GM12878 (cell line): ENCODE results near the gene DRC1. TPM values are rescaled to one million over a fixed set of nuclear protein-coding genes. Genes with fewer than 3 reads are reported as not detected.

Experiments used
- ATAC-seq: fragments of 200-7000 bp; cut with Tn5 transposase; 3 replicates; pipeline ENCODE4 v1.9.1; 2020; ENCODE audit warnings: mild to moderate bottlenecking, moderate library complexity
- BruUV-seq: library from RNA; stranded (reverse); fragments of 400-500 nt; replicated peaks from 2 replicates; lab custom pipeline; 2021; lab: Mats Ljungman, UMichigan
- CTCF ChIA-PET: fragments of 300-600 bp; sonication (Branson Sonifier 250); formaldehyde crosslinking; extraction: SDS; loops from one replicate; lab custom pipeline; 2021; ENCODE audit warnings: inconsistent platforms; lab: Yijun Ruan, JAX
- POLR2A ChIA-PET: fragments of 350-600 bp; formaldehyde crosslinking; extraction: SDS; loops from one replicate; lab custom pipeline; 2021; ENCODE audit warnings: inconsistent platforms; lab: Charles Lee
- RAD21 ChIA-PET: fragments of 300-600 bp; sonication (Branson Sonifier 250); formaldehyde crosslinking; loops from one replicate; lab custom pipeline; 2023; ENCODE audit warnings: antibody characterized with exemption; ENCODE audit not compliant: unreplicated experiment; lab: Charles Lee
- SMC1A ChIA-PET: fragments of 300-600 bp; sonication (Branson Sonifier 250); formaldehyde crosslinking; loops from one replicate; lab custom pipeline; 2023; ENCODE audit not compliant: unreplicated experiment, uncharacterized antibody; lab: Charles Lee
- DNase-seq: peaks from one replicate; pipeline ENCODE4 v3.0.0-alpha.2; 2011; ENCODE audit warnings: low read depth, low spot score
- FAIRE-seq: peaks from 3 replicates; lab custom pipeline; 2011; peaks lifted over from hg19 to GRCh38; lab: Jason Lieb, UNC
- H2AFZ ChIP-seq: 2 replicates; pipeline ENCODE4 v1.6.0; 2011; ENCODE audit warnings: low read depth, low read length, control low read depth; ENCODE audit not compliant: control insufficient read depth
- H3K27ac ChIP-seq: 2 replicates; pipeline ENCODE4 v1.5.1; 2011; ENCODE audit warnings: control low read depth; ENCODE audit not compliant: control insufficient read depth, insufficient read depth
- H3K27me3 ChIP-seq, 2 experiments: replicated peaks in 1 of 2; 2 replicates each; pipeline versions ENCODE4 v1.6.0 to v1.6.1; 2011; ENCODE audit warnings: low read length in 1 of 2; ENCODE audit not compliant: control insufficient read depth in 2 of 2, insufficient read depth in 2 of 2
- H3K36me3 ChIP-seq, 2 experiments: 2 replicates each; pipeline ENCODE4 v1.5.1; 2011; ENCODE audit warnings: low read length in 1 of 2; ENCODE audit not compliant: control insufficient read depth in 2 of 2, insufficient read depth in 2 of 2
- H3K4me1 ChIP-seq: 2 replicates; pipeline ENCODE4 v1.6.1; 2011; ENCODE audit warnings: mild to moderate bottlenecking, low read length, moderate library complexity, mixed read lengths; ENCODE audit not compliant: control insufficient read depth, insufficient read depth
- H3K4me2 ChIP-seq: 2 replicates; pipeline ENCODE4 v1.6.0; 2011; ENCODE audit warnings: control low read depth; ENCODE audit not compliant: control insufficient read depth, insufficient read depth
- H3K4me3 ChIP-seq: fragments of 200-600 bp; sonication (generic); 2 replicates; pipeline ENCODE4 v1.5.1; 2016
- H3K79me2 ChIP-seq: 2 replicates; pipeline ENCODE4 v1.6.0; 2011; ENCODE audit warnings: low read length; ENCODE audit not compliant: control insufficient read depth, insufficient read depth
- H3K9ac ChIP-seq: 2 replicates; pipeline ENCODE4 v1.8.0; 2011; ENCODE audit warnings: low read length, control low read depth, mixed read lengths; ENCODE audit not compliant: control insufficient read depth, insufficient read depth
- H3K9me3 ChIP-seq: replicated peaks from 3 replicates; pipeline ENCODE4 v1.5.1; 2011; ENCODE audit warnings: mild to moderate bottlenecking, low read length; ENCODE audit not compliant: control insufficient read depth, insufficient read depth
- H4K20me1 ChIP-seq: 2 replicates; pipeline ENCODE4 v1.6.0; 2011; ENCODE audit not compliant: control insufficient read depth, insufficient read depth
- BCLAF1 ChIP-seq: fragments of 450-650 bp; IDR thresholded peaks from 2 replicates; pipeline ENCODE4 v1.6.1; 2017; ENCODE audit warnings: antibody characterized with exemption, mild to moderate bottlenecking, moderate library complexity
- FOXM1 ChIP-seq: IDR thresholded peaks from 2 replicates; pipeline ENCODE4 v1.6.1; 2012; ENCODE audit warnings: low read depth, mild to moderate bottlenecking, inconsistent platforms, low read length, moderate library complexity
- MEF2A ChIP-seq: IDR thresholded peaks from 2 replicates; pipeline ENCODE4 v1.6.1; 2011; ENCODE audit warnings: low read depth, mild to moderate bottlenecking, low read length, moderate library complexity; ENCODE audit not compliant: insufficient read depth
- MXI1 ChIP-seq: fragments of 150-350 bp; IDR thresholded peaks from 2 replicates; pipeline ENCODE4 v1.6.1; 2011; ENCODE audit warnings: low read depth, mild to moderate bottlenecking, inconsistent platforms, low read length, improper control_type of control experiment
- POLR2A ChIP-seq: IDR thresholded peaks from 2 replicates; pipeline ENCODE4 v1.6.1; 2011; ENCODE audit warnings: low read depth, mild to moderate bottlenecking, low read length
- POLR2AphosphoS5 ChIP-seq: IDR thresholded peaks from 2 replicates; pipeline ENCODE4 v1.6.1; 2011; ENCODE audit warnings: mild to moderate bottlenecking, low read length, inconsistent platforms
- RELA ChIP-seq: fragments of 450-650 bp; IDR thresholded peaks from 2 replicates; pipeline ENCODE4 v1.8.0; 2014; ENCODE audit warnings: borderline replicate concordance; ENCODE audit not compliant: partially characterized antibody
- SIX5 ChIP-seq: IDR thresholded peaks from 2 replicates; pipeline ENCODE4 v1.6.1; 2011; ENCODE audit warnings: mild to moderate bottlenecking, low read depth, low read length, moderate library complexity; ENCODE audit not compliant: severe bottlenecking
- WGBS: methylation state at CpG from one replicate; pipeline ENCODE4 v1.1.6; 2016; ENCODE audit warnings: low lambda C conversion rate; ENCODE audit not compliant: insufficient replicate concordance, insufficient coverage; ENCODE audit errors: missing lambda C conversion rate; 5-methylcytosine and 5-hydroxymethylcytosine counted together
- in situ Hi-C: fragments of 300-500 bp; cut with MboI; formaldehyde crosslinking; loops from 9 replicates; pipeline ENCODE4 v1.14.3; 2018; ENCODE audit warnings: mixed read lengths
- intact Hi-C: fragments of 100-400 bp; cut with micrococcal nuclease; formaldehyde crosslinking; loops from one replicate; pipeline ENCODE4 v1.14.2; 2022; ENCODE audit not compliant: unreplicated experiment
- polyA plus RNA-seq, 11 experiments: library from polyadenylated mRNA; depleted of rRNA in 4 of 11; unstranded in 6 of 11; stranded (reverse) in 5 of 11; fragments of >200 nt; fragmentation: Nextera tagmentation in 4 of 11; fragmentation: Illumina TruSeq in 1 of 11; extraction: Ambion mirVana in 4 of 11; extraction: Trizol in 1 of 11; gene quantifications; 1 replicate in 1 of 11; 2 replicates in 10 of 11; pipeline versions ENCODE4 v1.2.1 to v1.2.3, GENCODE V29; 2011 to 2016; ENCODE audit warnings: inconsistent platforms in 2 of 11, missing spikeins in 2 of 11, low read depth in 1 of 11
- total RNA-seq, 4 experiments: library from RNA; depleted of rRNA in 3 of 4; stranded (reverse); fragments of >200 nt in 3 of 4; fragmentation: Illumina TruSeq in 1 of 4; extraction: Trizol in 1 of 4; gene quantifications; 2 replicates each; pipeline versions ENCODE4 v1.2.1 to v1.2.3, GENCODE V29; 2013 to 2021

Gene DRC1
- total and polyA plus RNA-seq, 10 of the 15 experiments (the other 5 are each of a cell fraction or from before 2014, with no cell fraction given), result 0.03 TPM; not detected in 9

GRCh38 chr2:26461601-26462023 lies 59.9 kb downstream of the DRC1 start:
- TF ChIP-seq SIX5 (no peak), MEF2A (no peak)
- Histone ChIP-seq H3K36me3 (no peaks in the 10 kb centered on the region), H3K4me1 (no peaks in the 10 kb centered on the region), H2AFZ (no peak overlapping the region), H4K20me1 (no peaks in the 10 kb centered on the region), H3K4me2 (no peak overlapping the region), H3K4me3 (no peak overlapping the region), H3K79me2 (no peaks in the 10 kb centered on the region), H3K27me3 (no peaks in the 10 kb centered on the region), H3K27ac (no peak overlapping the region), H3K9ac (no peak overlapping the region), H3K9me3 (no peaks in the 10 kb centered on the region)
- BruUV-seq, result no TSS peak
- no peak for FAIRE-seq
- intact Hi-C loops, result no loop called here
- 62% methylated on average over 19 of the region's 19 CpGs for WGBS
- CTCF ChIA-PET, result interaction anchor here (0.7 kb wide), 1 partner anchor 1321 kb away, joined by 4 read pairs; no protein-coding TSS in a partner anchor
- ATAC-seq, result no peak
- SMC1A ChIA-PET, result no interaction called here
- POLR2A ChIA-PET, result no interaction called here
- in situ Hi-C loops, result no loop called here
- RAD21 ChIA-PET, result no interaction called here
- no peak for DNase-seq

DNA sequence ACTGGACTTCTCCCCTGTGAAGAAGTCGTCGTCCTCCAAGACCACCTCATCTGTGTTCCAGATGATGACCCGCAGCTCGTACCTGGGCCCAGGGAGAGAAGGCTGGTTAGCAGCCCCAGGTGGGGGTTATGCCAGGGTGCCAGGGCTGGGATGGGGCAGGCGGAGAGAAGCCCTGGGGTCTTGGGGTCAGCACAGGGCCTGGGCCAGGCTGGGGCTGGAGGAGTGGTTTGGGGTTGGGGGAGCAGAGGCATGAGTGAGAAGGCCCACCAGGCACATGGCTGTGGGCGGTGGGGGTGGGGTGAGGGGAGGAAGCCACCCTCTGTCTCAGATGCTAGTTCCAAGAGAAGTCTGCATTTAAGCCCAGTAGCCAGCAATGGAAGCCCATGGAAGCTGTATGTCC lies 60.4 kb downstream of the DRC1 start:
- WGBS, result 53% methylated on average over 6 of the region's 6 CpGs
- ChIA-PET POLR2A (no interaction called here), RAD21 (no interaction called here), SMC1A (no interaction called here), CTCF (no interaction called here)
- ATAC-seq (no peak), FAIRE-seq (no peak), DNase-seq (no peak)
- TF ChIP-seq FOXM1, result no peak
- no peak for TF ChIP-seq MXI1
- TF ChIP-seq BCLAF1, result no peak
- TF ChIP-seq RELA, result no peak
- TF ChIP-seq POLR2A, result no peak
- TF ChIP-seq POLR2AphosphoS5, result no peak
- Histone ChIP-seq H4K20me1 (no peaks in the 10 kb centered on the region), H3K9ac (no peak overlapping the region), H3K4me3 (no peak overlapping the region), H3K27me3 (no peaks in the 10 kb centered on the region), H3K4me2 (no peak overlapping the region), H3K9me3 (no peaks in the 10 kb centered on the region), H3K79me2 (no peaks in the 10 kb centered on the region), H3K4me1 (no peaks in the 10 kb centered on the region), H3K36me3 (no peaks in the 10 kb centered on the region), H2AFZ (no peak overlapping the region), H3K27ac (no peak overlapping the region)
- intact Hi-C loops (no loop called here), in situ Hi-C loops (no loop called here)
- no TSS peak for BruUV-seq
